ENCODE data around the gene NCBP1.

Gene NCBP1

GRCh38 chr9:97717866-97718265, 84.2 kb downstream of the NCBP1 start:
- no peak for DNase-seq (ENCODE audit: low read depth)

- DNase-seq (ENCODE audit: low read depth) = no peak
Measured at GRCh38 chr9:97721396-97721795, 87.8 kb downstream of the NCBP1 start.

- DNase-seq (ENCODE audit: low read depth) = no peak
Measured at GRCh38 chr9:97722331-97722730, 88.7 kb downstream of the NCBP1 start.
